Naive thymus-derived CD4-positive, alpha-beta T cell (primary cell): ENCODE data around the gene CDC42BPG. TPM values are rescaled to one million over a fixed set of nuclear protein-coding genes. Genes with fewer than 3 reads are reported as not detected.

Experiments used
- ATAC-seq: fragments of 150-1000 bp; cut with Tn5 transposase; 2 replicates; pipeline ENCODE4 v1.10.0; 2021; ENCODE audit warnings: mild to moderate bottlenecking, moderate library complexity
- CTCF ChIA-PET: fragments of 350-600 bp; sonication (Branson Sonifier 250); formaldehyde crosslinking; loops from one replicate; lab custom pipeline; 2021; ENCODE audit warnings: antibody characterized with exemption; lab: Charles Lee
- POLR2A ChIA-PET: fragments of 350-600 bp; sonication (Branson Sonifier 250); formaldehyde crosslinking; loops from one replicate; lab custom pipeline; 2021; ENCODE audit warnings: antibody characterized with exemption, inconsistent platforms; lab: Charles Lee
- DNase-seq, 9 donors: peaks; one replicate each; pipeline versions ENCODE4 v3.0.0 to v3.0.0-alpha.2; 2020 to 2022; ENCODE audit warnings: mixed read lengths in 1 of 9
- H3K27ac ChIP-seq: one replicate; pipeline ENCODE4 v1.7.0; 2013; ENCODE audit warnings: mild to moderate bottlenecking, low read depth, low read length, moderate library complexity
- H3K27me3 ChIP-seq, 2 donors: one replicate each; pipeline ENCODE4 v1.7.0; 2013; ENCODE audit warnings: low read length in 2 of 2, mild to moderate bottlenecking in 2 of 2, moderate library complexity in 2 of 2; ENCODE audit not compliant: control insufficient read depth in 2 of 2, insufficient read depth in 2 of 2
- H3K36me3 ChIP-seq, 3 experiments: 1 replicate in 2 of 3; 2 replicates in 1 of 3; pipeline ENCODE4 v1.7.0; 2013; ENCODE audit warnings: low read length in 3 of 3, mild to moderate bottlenecking in 3 of 3, moderate library complexity in 1 of 3; ENCODE audit not compliant: insufficient read depth in 3 of 3, control insufficient read depth in 2 of 3
- H3K4me1 ChIP-seq, 2 donors: one replicate each; pipeline ENCODE4 v1.7.0; 2013; ENCODE audit warnings: low read length in 2 of 2, mild to moderate bottlenecking in 2 of 2, moderate library complexity in 1 of 2; ENCODE audit not compliant: control insufficient read depth in 2 of 2, insufficient read depth in 2 of 2
- H3K4me3 ChIP-seq: 2 replicates; pipeline ENCODE4 v1.7.0; 2013; ENCODE audit warnings: mild to moderate bottlenecking, low read length
- H3K9me3 ChIP-seq, 3 experiments: 1 replicate in 2 of 3; 2 replicates in 1 of 3; pipeline ENCODE4 v1.7.0; 2013; ENCODE audit warnings: low read length in 3 of 3; ENCODE audit not compliant: control insufficient read depth in 2 of 3
- H3K27ac Mint-ChIP-seq, 9 donors: one replicate each; pipeline ENCODE4 v1.8.0; 2020 to 2022; ENCODE audit warnings: mixed read lengths in 9 of 9, mild to moderate bottlenecking in 8 of 9, moderate library complexity in 5 of 9, inconsistent platforms in 2 of 9
- H3K27me3 Mint-ChIP-seq, 5 donors: one replicate each; pipeline ENCODE4 v1.8.0; 2021 to 2022; ENCODE audit warnings: mixed read lengths in 5 of 5, mild to moderate bottlenecking in 1 of 5
- H3K36me3 Mint-ChIP-seq, 5 donors: one replicate each; pipeline ENCODE4 v1.8.0; 2020 to 2022; ENCODE audit warnings: mixed read lengths in 5 of 5, mild to moderate bottlenecking in 3 of 5, inconsistent platforms in 1 of 5
- H3K4me1 Mint-ChIP-seq, 7 donors: one replicate each; pipeline ENCODE4 v1.8.0; 2020 to 2022; ENCODE audit warnings: mixed read lengths in 7 of 7, mild to moderate bottlenecking in 3 of 7, inconsistent platforms in 1 of 7
- H3K4me3 Mint-ChIP-seq, 10 donors: one replicate each; pipeline ENCODE4 v1.8.0; 2020 to 2022; ENCODE audit warnings: mild to moderate bottlenecking in 10 of 10, mixed read lengths in 10 of 10, moderate library complexity in 6 of 10, inconsistent platforms in 2 of 10
- H3K9me3 Mint-ChIP-seq, 11 donors: one replicate each; pipeline ENCODE4 v1.8.0; 2020 to 2022; ENCODE audit warnings: mixed read lengths in 11 of 11, mild to moderate bottlenecking in 4 of 11, inconsistent platforms in 1 of 11, moderate library complexity in 1 of 11
- intact Hi-C, 2 donors: fragments of 100-400 bp; cut with micrococcal nuclease; formaldehyde crosslinking; loops; one replicate each; pipeline ENCODE4 v1.15.1; 2023
- polyA plus RNA-seq, 2 donors: library from polyadenylated mRNA; unstranded; fragments of 300-500 nt; fragmentation: Illumina TruSeq; gene quantifications; one replicate each; pipeline ENCODE4 v1.2.3, GENCODE V29; 2021
- total RNA-seq, 6 experiments: library from RNA in 5 of 6; stranded (reverse) in 5 of 6; gene quantifications; 1 replicate in 5 of 6; 2 replicates in 1 of 6; pipeline ENCODE4 v1.2.3 and lab custom pipeline; 2021 to 2026

Gene CDC42BPG
- total and polyA plus RNA-seq, 7 experiments from 2014 or later, result 0.22 to 9.2 (median 6.9) TPM

GRCh38 chr11:64842366-64842759, 2.1 kb downstream of the CDC42BPG start:
- Histone ChIP-seq H3K4me3 (no peak overlapping the region), H3K36me3 (peaks cover 0 to 31% (median 0%) of the 10 kb centered on the region in 3 experiments), H3K27me3 (no peaks in the 10 kb centered on the region), H3K4me1 (peaks cover 6 to 17% of the 10 kb centered on the region in 2 donors), H3K27ac (no peak overlapping the region), H3K9me3 (no peaks in the 10 kb centered on the region)
- peaks cover 0 to 3% (median 0%) of the 10 kb centered on the region in 5 donors for H3K36me3 Mint-ChIP-seq
- peaks cover 0 to 2% (median 0%) of the 10 kb centered on the region in 11 donors for H3K9me3 Mint-ChIP-seq
- no peak for DNase-seq
- H3K27me3 Mint-ChIP-seq, result no peaks in the 10 kb centered on the region
- intact Hi-C loops, result loop anchor here in 1 of 2 donors (10.0 kb wide), 1 partner anchor 242 kb away; the partner anchor contains the start of genes CDCA5 and ZFPL1
- no peak overlapping the region for H3K27ac Mint-ChIP-seq
- ChIA-PET CTCF (interaction anchor here (1.8 to 29.8 kb wide), 3 partner anchors 17 to 98 kb away, joined by 4 to 945 read pairs (median 5); partner anchors contain the start of genes EHD1 and RASGRP2), POLR2A (interaction anchor here (0.6 to 29.3 kb wide), 4 partner anchors 21 to 63 kb away, joined by 4 to 1324 read pairs (median 234); partner anchors contain the start of genes EHD1 and SF1)
- H3K4me1 Mint-ChIP-seq, result peaks cover 16 to 25% (median 20%) of the 10 kb centered on the region in 7 donors
- H3K4me3 Mint-ChIP-seq, result no peak overlapping the region
- ATAC-seq, result no peak

- Histone ChIP-seq H3K4me3 (no peak overlapping the region), H3K36me3 (peaks cover 0 to 36% (median 0%) of the 10 kb centered on the region in 3 experiments), H3K4me1 (peaks cover 3 to 13% of the 10 kb centered on the region in 2 donors), H3K27me3 (no peaks in the 10 kb centered on the region), H3K27ac (no peak overlapping the region), H3K9me3 (no peaks in the 10 kb centered on the region)
- DNase-seq (no peak), ATAC-seq (no peak)
- intact Hi-C loops, result loop anchor here in 1 of 2 donors (10.0 kb wide), 1 partner anchor 243 kb away; the partner anchor contains the start of genes CDCA5 and ZFPL1
- Mint-ChIP-seq H3K9me3 (peaks cover 0 to 2% (median 0%) of the 10 kb centered on the region in 11 donors), H3K27ac (peak overlapping the region in 1 of 9 donors; percentile 29), H3K27me3 (no peaks in the 10 kb centered on the region), H3K4me1 (peaks cover 12 to 19% (median 16%) of the 10 kb centered on the region in 7 donors), H3K36me3 (peaks cover 0 to 3% (median 0%) of the 10 kb centered on the region in 5 donors), H3K4me3 (no peak overlapping the region)
- POLR2A ChIA-PET, result interaction anchor here (0.7 to 29.3 kb wide), 3 partner anchors 22 to 488 kb away, joined by 4 to 1324 read pairs (median 457); partner anchors contain the start of gene EHD1
- CTCF ChIA-PET, result interaction anchor here (1.8 to 29.8 kb wide), 2 partner anchors 45 to 98 kb away, joined by 5 to 945 read pairs; partner anchors contain the start of genes EHD1 and RASGRP2
These were observed 2.7 kb downstream of the CDC42BPG start for GRCh38 chr11:64841592-64842365.

GRCh38 chr11:64839887-64840782, 4.3 kb downstream of the CDC42BPG start:
- Mint-ChIP-seq H3K9me3 (peaks cover 0 to 1% (median 0%) of the 10 kb centered on the region in 11 donors), H3K27ac (no peak overlapping the region), H3K4me1 (peaks cover 9 to 17% (median 14%) of the 10 kb centered on the region in 7 donors), H3K27me3 (no peaks in the 10 kb centered on the region), H3K4me3 (no peak overlapping the region), H3K36me3 (peaks cover 0 to 3% (median 0%) of the 10 kb centered on the region in 5 donors)
- DNase-seq, result peak in 1 of 9 donors; percentile 4
- Histone ChIP-seq H3K9me3 (no peaks in the 10 kb centered on the region), H3K27me3 (no peaks in the 10 kb centered on the region), H3K4me3 (no peak overlapping the region), H3K4me1 (peaks cover 3 to 10% of the 10 kb centered on the region in 2 donors), H3K27ac (no peak overlapping the region), H3K36me3 (peaks cover 0 to 47% (median 0%) of the 10 kb centered on the region in 3 experiments)
- intact Hi-C loops, result loop anchor here in 1 of 2 donors (10.0 kb wide), 1 partner anchor 245 kb away; the partner anchor contains the start of genes CDCA5 and ZFPL1
- ATAC-seq, result no peak
- ChIA-PET CTCF (no interaction called here), POLR2A (interaction anchor here (0.8 kb wide), 1 partner anchor 295 kb away, joined by 3 read pairs; no protein-coding TSS in a partner anchor)

GRCh38 chr11:64839335-64839734, 5.1 kb downstream of the CDC42BPG start:
- ATAC-seq (no peak), DNase-seq (peak in 1 of 9 donors; percentile 5)
- peaks cover 0 to 54% (median 0%) of the 10 kb centered on the region in 3 experiments for H3K36me3 ChIP-seq
- no peak overlapping the region for H3K27ac ChIP-seq
- intact Hi-C loops, result no loop called here
- H3K4me3 ChIP-seq, result no peak overlapping the region
- H3K27ac Mint-ChIP-seq, result peak overlapping the region in 2 of 9 donors; percentile 4 to 83
- no peaks in the 10 kb centered on the region for H3K9me3 ChIP-seq
- peaks cover 3 to 8% of the 10 kb centered on the region in 2 donors for H3K4me1 ChIP-seq
- no peaks in the 10 kb centered on the region for H3K27me3 ChIP-seq
- CTCF ChIA-PET, result no interaction called here
- H3K9me3 Mint-ChIP-seq, result no peaks in the 10 kb centered on the region
- no peak overlapping the region for H3K4me3 Mint-ChIP-seq
- POLR2A ChIA-PET, result interaction anchor here (0.9 kb wide), 1 partner anchor 18 kb away, joined by 3 read pairs; no protein-coding TSS in a partner anchor
- H3K27me3 Mint-ChIP-seq, result no peaks in the 10 kb centered on the region
- H3K4me1 Mint-ChIP-seq, result peaks cover 6 to 15% (median 10%) of the 10 kb centered on the region in 7 donors
- H3K36me3 Mint-ChIP-seq, result peaks cover 0 to 3% (median 0%) of the 10 kb centered on the region in 5 donors

GRCh38 chr11:64838600-64839334, 5.7 kb downstream of the CDC42BPG start:
- ATAC-seq, result no peak
- intact Hi-C loops, result no loop called here
- CTCF ChIA-PET, result no interaction called here

More at GRCh38 chr11:64838600-64839334, 5.7 kb downstream of the CDC42BPG start:
- POLR2A ChIA-PET, result interaction anchor here (0.9 kb wide), 1 partner anchor 17 kb away, joined by 3 read pairs; no protein-coding TSS in a partner anchor
- H3K27ac Mint-ChIP-seq, result no peak overlapping the region
- peaks cover 3 to 10% (median 7%) of the 10 kb centered on the region in 7 donors for H3K4me1 Mint-ChIP-seq
- no peaks in the 10 kb centered on the region for H3K27me3 Mint-ChIP-seq
- H3K4me3 Mint-ChIP-seq, result no peak overlapping the region
- no peaks in the 10 kb centered on the region for H3K27me3 ChIP-seq
- no peaks in the 10 kb centered on the region for H3K9me3 Mint-ChIP-seq
- H3K36me3 ChIP-seq, result peaks cover 0 to 60% (median 0%) of the 10 kb centered on the region in 3 experiments
- H3K4me1 ChIP-seq, result peaks cover 3 to 4% of the 10 kb centered on the region in 2 donors
- H3K9me3 ChIP-seq, result no peaks in the 10 kb centered on the region
- no peak overlapping the region for H3K4me3 ChIP-seq
- DNase-seq, result peak in 1 of 9 donors; percentile 5
- H3K36me3 Mint-ChIP-seq, result peaks cover 0 to 3% (median 0%) of the 10 kb centered on the region in 5 donors
- H3K27ac ChIP-seq, result no peak overlapping the region
